Stimulated activated naive CD8-positive, alpha-beta T cell treated with anti-CD3 and anti-CD28 coated beads, Interleukin-15, Interleukin-2, amounts not matched to agents 100 ng/mL and 50 ng/mL, for 24 hours (primary cell): ENCODE measurements around the gene SPHKAP.
"Not testable (repeated sequence)": the region's sequence is repeated elsewhere in the genome, so short reads cannot be mapped to it uniquely, and the experiment has no call there.

ENCODE experiments used
- H3K27ac Mint-ChIP-seq: one replicate; pipeline ENCODE4 v1.8.0; 2021; ENCODE audit warnings: mild to moderate bottlenecking, mixed read lengths
- H3K27me3 Mint-ChIP-seq: one replicate; pipeline ENCODE4 v1.8.0; 2021; ENCODE audit warnings: mixed read lengths
- H3K36me3 Mint-ChIP-seq: one replicate; pipeline ENCODE4 v1.8.0; 2021; ENCODE audit warnings: low read depth, mixed read lengths
- H3K4me1 Mint-ChIP-seq: one replicate; pipeline ENCODE4 v1.8.0; 2021; ENCODE audit warnings: low read depth, mixed read lengths
- H3K4me3 Mint-ChIP-seq: one replicate; pipeline ENCODE4 v1.8.0; 2021; ENCODE audit warnings: mild to moderate bottlenecking, mixed read lengths
- H3K9me3 Mint-ChIP-seq: one replicate; pipeline ENCODE4 v1.8.0; 2021; ENCODE audit warnings: mixed read lengths

Gene SPHKAP

DNA sequence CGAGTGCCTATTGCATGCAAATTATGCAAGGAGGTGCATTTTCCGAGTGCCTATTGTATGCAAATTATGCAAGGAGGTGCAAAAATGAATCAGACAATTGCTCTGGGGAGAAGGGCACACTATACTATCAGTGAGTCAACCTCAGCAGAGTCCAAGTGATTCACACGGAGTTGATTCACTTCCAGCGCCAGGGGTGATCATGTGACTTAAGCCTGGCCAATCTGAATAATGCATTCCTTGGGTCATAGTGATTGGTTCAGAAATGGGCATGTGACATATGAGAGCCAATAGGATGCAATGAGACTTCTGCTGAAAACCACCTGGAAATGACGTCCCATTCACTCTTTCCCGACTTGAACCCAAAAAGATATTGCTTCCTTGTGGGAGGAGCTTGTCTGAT, 157.9 kb downstream of the SPHKAP start:
- Mint-ChIP-seq H3K9me3 (no peaks in the 10 kb centered on the region), H3K4me3 (no peak overlapping the region), H3K27ac (no peak overlapping the region), H3K36me3 (no peaks in the 10 kb centered on the region), H3K27me3 (no peaks in the 10 kb centered on the region), H3K4me1 (no peaks in the 10 kb centered on the region)

DNA sequence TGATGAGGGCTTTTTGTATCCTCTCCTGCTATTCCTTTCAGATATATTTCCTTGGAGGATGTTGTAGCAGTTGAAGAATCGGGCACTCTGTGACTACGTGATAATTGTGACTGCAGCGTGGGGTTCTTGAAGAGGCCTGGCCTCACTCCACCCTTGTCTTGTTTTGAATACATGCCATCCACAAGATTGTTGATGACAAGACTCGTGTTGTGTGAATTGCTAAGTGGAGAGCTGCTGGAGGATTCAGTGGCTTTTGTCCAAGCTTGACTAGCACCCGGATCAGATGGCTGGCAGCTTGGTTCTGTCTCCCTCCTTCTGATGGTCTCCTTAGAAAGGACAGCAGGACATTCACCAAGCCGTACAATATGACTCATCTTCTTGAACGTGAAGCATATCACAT, 163.2 kb downstream of the SPHKAP start:
- no peaks in the 10 kb centered on the region for H3K36me3 Mint-ChIP-seq
- H3K27me3 Mint-ChIP-seq = no peaks in the 10 kb centered on the region

GRCh38 chr2:228017784-228018183, 163.7 kb downstream of the SPHKAP start:
- Mint-ChIP-seq H3K4me1 (no peaks in the 10 kb centered on the region), H3K27ac (no peak overlapping the region), H3K36me3 (no peaks in the 10 kb centered on the region), H3K4me3 (no peak overlapping the region), H3K9me3 (no peaks in the 10 kb centered on the region), H3K27me3 (no peaks in the 10 kb centered on the region)

More for the DNA sequence above, 163.2 kb downstream of the SPHKAP start:
- Mint-ChIP-seq H3K9me3 (no peaks in the 10 kb centered on the region), H3K4me1 (no peaks in the 10 kb centered on the region), H3K4me3 (no peak overlapping the region), H3K27ac (no peak overlapping the region)

GRCh38 chr2:228016402-228016801, 165.1 kb downstream of the SPHKAP start:
- no peaks in the 10 kb centered on the region for H3K27me3 Mint-ChIP-seq
- no peaks in the 10 kb centered on the region for H3K4me1 Mint-ChIP-seq
- H3K4me3 Mint-ChIP-seq = no peak overlapping the region
- no peaks in the 10 kb centered on the region for H3K9me3 Mint-ChIP-seq
- no peak overlapping the region for H3K27ac Mint-ChIP-seq
- no peaks in the 10 kb centered on the region for H3K36me3 Mint-ChIP-seq

DNA sequence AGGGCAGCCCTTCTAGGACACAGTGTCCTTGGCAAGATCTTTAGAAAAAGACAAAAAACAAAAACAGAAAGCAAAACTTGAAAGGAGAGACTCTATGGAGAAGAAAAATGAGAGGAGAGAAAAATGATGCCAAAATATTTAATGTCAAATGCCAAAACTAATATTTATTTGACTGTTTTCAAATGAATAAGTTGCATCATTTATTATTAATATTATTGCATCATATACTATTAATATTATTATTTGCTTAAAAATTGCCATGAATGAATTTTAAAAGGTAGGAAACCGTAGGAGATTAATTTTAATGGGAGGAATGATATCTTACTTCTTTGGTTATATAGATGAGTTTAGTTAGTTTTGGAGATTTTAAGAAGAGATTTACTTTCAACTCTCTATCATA, 165.7 kb downstream of the SPHKAP start:
- no peaks in the 10 kb centered on the region for H3K36me3 Mint-ChIP-seq
- H3K4me3 Mint-ChIP-seq = no peak overlapping the region
- no peaks in the 10 kb centered on the region for H3K4me1 Mint-ChIP-seq
- no peak overlapping the region for H3K27ac Mint-ChIP-seq
- H3K27me3 Mint-ChIP-seq = no peaks in the 10 kb centered on the region
- no peaks in the 10 kb centered on the region for H3K9me3 Mint-ChIP-seq

DNA sequence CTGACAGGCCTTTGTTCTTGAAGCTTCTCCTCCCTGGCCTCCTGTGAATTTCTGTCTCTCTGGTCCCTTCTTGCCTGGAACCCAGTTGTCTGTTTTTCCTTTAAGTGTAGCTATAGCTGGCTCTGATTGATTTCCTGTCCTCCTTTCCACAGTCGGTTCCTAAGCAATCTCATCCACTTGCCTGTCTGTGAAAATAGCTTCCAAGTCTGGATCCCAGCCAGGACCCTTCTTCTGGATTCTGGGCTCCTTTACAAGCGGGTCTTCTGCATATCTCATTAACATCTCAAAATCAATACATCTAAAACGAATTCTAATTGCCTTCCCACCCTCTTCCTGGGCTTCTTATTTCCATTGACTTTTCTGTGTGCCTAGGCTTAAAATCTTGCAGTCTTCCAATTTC, 185.1 kb downstream of the SPHKAP start:
- Mint-ChIP-seq H3K4me1 (no peaks in the 10 kb centered on the region), H3K4me3 (no peak overlapping the region), H3K9me3 (peaks cover 3% of the 10 kb centered on the region), H3K27me3 (no peaks in the 10 kb centered on the region), H3K36me3 (no peaks in the 10 kb centered on the region), H3K27ac (no peak overlapping the region)

- no peaks in the 10 kb centered on the region for H3K4me1 Mint-ChIP-seq
- H3K4me3 Mint-ChIP-seq = no peak overlapping the region
- no peaks in the 10 kb centered on the region for H3K9me3 Mint-ChIP-seq
- no peak overlapping the region for H3K27ac Mint-ChIP-seq
- no peaks in the 10 kb centered on the region for H3K36me3 Mint-ChIP-seq
- no peaks in the 10 kb centered on the region for H3K27me3 Mint-ChIP-seq
These were observed 190.6 kb downstream of the SPHKAP start for GRCh38 chr2:227990937-227991336.

DNA sequence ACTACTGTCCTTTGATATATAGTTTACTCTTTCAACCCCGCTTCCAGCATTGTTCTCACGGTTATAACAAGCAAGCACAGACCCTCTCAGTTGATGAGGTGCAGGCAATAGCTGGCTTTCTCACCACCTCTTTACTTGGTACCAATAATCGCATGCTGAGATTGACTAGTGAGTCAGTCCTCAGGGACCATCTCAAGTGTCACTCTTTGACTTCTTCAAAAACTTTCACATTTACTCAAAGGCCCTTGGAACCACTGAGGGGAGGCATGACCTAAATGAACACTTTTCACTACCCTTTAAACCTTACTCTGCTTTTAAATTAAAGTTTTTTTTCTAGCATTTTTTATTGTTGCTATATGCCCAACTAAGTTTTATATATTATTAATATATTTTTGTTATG, 208.2 kb downstream of the SPHKAP start:
- H3K27me3 Mint-ChIP-seq = no peaks in the 10 kb centered on the region
- no peak overlapping the region for H3K4me3 Mint-ChIP-seq
- H3K9me3 Mint-ChIP-seq = peaks cover 5% of the 10 kb centered on the region
- no peaks in the 10 kb centered on the region for H3K4me1 Mint-ChIP-seq
- no peak overlapping the region for H3K27ac Mint-ChIP-seq
- no peaks in the 10 kb centered on the region for H3K36me3 Mint-ChIP-seq

GRCh38 chr2:227971619-227972230, 209.8 kb downstream of the SPHKAP start:
- Mint-ChIP-seq H3K4me3 (no peak overlapping the region), H3K36me3 (no peaks in the 10 kb centered on the region), H3K9me3 (peaks cover 11% of the 10 kb centered on the region), H3K27me3 (no peaks in the 10 kb centered on the region), H3K27ac (no peak overlapping the region), H3K4me1 (no peaks in the 10 kb centered on the region)

DNA sequence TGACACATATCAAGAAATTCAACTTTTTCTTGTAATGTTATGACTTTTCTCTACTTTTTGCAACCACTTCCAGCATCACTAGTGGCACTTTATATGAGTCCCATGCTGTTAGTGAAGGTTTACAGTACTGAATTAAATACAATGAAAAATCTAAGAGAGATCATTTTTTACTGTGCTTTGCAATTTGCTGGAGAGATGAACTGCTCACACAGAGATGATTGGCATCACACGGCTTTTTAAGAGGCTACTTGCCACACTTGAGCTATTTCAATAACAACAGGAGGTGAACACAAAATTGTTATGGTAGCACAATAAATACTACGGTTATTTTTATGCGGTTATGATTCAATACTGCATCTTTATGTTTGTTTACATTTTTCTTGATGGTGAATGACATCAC, 221.2 kb downstream of the SPHKAP start:
- Mint-ChIP-seq H3K36me3 (no peaks in the 10 kb centered on the region), H3K27me3 (no peaks in the 10 kb centered on the region), H3K4me1 (no peaks in the 10 kb centered on the region), H3K27ac (no peak overlapping the region), H3K4me3 (no peak overlapping the region), H3K9me3 (no peaks in the 10 kb centered on the region)

GRCh38 chr2:227942965-227943364, 238.5 kb downstream of the SPHKAP start:
- Mint-ChIP-seq H3K4me3 (no peak overlapping the region), H3K27me3 (no peaks in the 10 kb centered on the region), H3K4me1 (no peaks in the 10 kb centered on the region), H3K36me3 (no peaks in the 10 kb centered on the region), H3K9me3 (no peaks in the 10 kb centered on the region), H3K27ac (no peak overlapping the region)

DNA sequence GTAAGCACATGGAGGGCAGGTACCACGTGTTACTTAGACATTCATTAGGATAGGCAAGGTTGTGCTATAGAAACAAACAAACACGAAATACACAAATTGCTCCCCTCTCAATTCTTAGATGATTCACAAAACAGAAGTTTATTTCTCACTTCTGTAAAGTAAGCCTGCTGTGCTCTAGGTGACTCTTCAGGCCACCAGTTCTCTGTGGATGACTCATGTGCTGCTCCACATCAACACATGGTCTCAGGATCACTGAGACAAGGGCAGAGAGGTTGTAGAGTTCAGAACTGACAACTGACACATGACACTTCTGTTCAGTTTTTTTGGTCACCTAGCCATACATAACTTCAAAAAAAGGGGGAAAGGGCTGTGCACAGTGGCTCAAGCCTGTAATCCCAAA, 239.5 kb downstream of the SPHKAP start:
- H3K27ac Mint-ChIP-seq = no peak overlapping the region
- H3K27me3 Mint-ChIP-seq = no peaks in the 10 kb centered on the region
- no peak overlapping the region for H3K4me3 Mint-ChIP-seq
- no peaks in the 10 kb centered on the region for H3K9me3 Mint-ChIP-seq
- H3K4me1 Mint-ChIP-seq = no peaks in the 10 kb centered on the region
- H3K36me3 Mint-ChIP-seq = no peaks in the 10 kb centered on the region

DNA sequence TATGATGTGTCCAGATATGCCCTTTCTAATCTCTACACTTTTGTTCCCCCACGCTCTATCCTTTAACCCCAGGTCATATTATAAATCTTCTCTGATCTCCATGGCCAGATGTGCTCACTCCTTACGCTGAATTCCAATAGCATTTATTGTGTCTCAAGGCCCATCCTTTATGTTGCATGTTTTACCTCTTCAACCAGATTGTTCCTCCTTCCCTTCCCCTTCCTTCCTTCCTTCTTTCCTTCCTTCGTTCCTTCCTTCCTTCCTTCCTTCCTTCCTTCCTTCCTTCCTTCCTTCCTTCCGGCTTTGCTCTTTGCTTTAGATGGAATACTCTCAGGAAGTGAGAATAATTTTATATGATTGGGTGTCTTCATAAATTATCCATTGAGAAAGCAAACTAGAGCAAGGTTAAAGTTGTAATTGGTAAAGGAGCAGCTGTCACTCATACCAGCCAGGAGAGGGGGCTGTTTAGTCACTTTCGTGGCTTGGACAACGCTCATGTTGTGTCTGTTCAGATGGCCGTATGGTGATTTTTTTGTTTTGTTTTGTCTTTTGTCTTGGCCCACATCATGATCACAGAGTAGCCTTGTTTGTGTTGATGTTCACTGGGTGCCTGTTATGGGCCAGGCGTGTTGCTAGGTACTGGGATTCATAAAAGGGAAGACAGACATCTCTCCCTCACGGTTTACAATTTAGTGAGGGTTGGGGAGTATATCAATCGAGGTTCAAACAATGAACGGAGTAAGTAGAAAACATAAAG, 242.0 kb downstream of the SPHKAP start:
- no peak overlapping the region for H3K4me3 Mint-ChIP-seq
- H3K9me3 Mint-ChIP-seq = no peaks in the 10 kb centered on the region
- H3K36me3 Mint-ChIP-seq = no peaks in the 10 kb centered on the region
- H3K27me3 Mint-ChIP-seq = no peaks in the 10 kb centered on the region
- H3K27ac Mint-ChIP-seq = no peak overlapping the region
- no peaks in the 10 kb centered on the region for H3K4me1 Mint-ChIP-seq

GRCh38 chr2:227936249-227936648, 245.2 kb downstream of the SPHKAP start:
- H3K4me3 Mint-ChIP-seq, H3K27ac Mint-ChIP-seq, H3K4me1 Mint-ChIP-seq, H3K9me3 Mint-ChIP-seq, H3K36me3 Mint-ChIP-seq, H3K27me3 Mint-ChIP-seq: not testable (repeated sequence)

DNA sequence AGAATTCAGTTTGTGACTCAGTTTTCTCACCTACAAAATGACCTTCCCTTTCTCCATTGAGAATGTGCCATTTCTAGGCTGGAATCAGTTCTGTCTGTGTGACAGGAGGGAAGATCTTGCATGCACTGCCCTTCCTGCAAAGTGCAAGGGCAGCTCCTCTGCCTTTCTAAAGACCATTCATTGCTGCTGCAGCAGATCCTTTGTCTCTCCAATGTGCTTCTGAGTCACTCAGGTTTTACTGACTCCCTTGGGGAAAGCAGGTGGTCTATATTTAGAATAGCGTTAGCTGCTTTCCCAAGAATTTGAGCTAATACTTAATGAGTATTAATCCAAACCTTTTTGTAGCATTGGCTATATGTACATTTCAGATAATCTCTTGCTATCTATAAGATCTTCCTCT, 247.6 kb downstream of the SPHKAP start:
- Mint-ChIP-seq H3K4me1 (no peaks in the 10 kb centered on the region), H3K27ac (no peak overlapping the region), H3K36me3 (no peaks in the 10 kb centered on the region), H3K9me3 (no peaks in the 10 kb centered on the region), H3K27me3 (no peaks in the 10 kb centered on the region), H3K4me3 (no peak overlapping the region)

GRCh38 chr2:227932403-227932802, 249.1 kb downstream of the SPHKAP start:
- Mint-ChIP-seq H3K4me3 (no peak overlapping the region), H3K4me1 (no peaks in the 10 kb centered on the region), H3K36me3 (no peaks in the 10 kb centered on the region), H3K9me3 (peaks cover 4% of the 10 kb centered on the region), H3K27me3 (no peaks in the 10 kb centered on the region), H3K27ac (no peak overlapping the region)
